NK-92 treated with Interleukin-12 subunit alpha and Interleukin-12 subunit beta, amount 100 ng/mL, for 24 hours (cell line): ENCODE data around the gene SPI1.

ENCODE experiments used
- DNase-seq: peaks from one replicate; lab custom pipeline; 2025; lab: John Stamatoyannopoulos, UW

The SPI1 gene

DNA sequence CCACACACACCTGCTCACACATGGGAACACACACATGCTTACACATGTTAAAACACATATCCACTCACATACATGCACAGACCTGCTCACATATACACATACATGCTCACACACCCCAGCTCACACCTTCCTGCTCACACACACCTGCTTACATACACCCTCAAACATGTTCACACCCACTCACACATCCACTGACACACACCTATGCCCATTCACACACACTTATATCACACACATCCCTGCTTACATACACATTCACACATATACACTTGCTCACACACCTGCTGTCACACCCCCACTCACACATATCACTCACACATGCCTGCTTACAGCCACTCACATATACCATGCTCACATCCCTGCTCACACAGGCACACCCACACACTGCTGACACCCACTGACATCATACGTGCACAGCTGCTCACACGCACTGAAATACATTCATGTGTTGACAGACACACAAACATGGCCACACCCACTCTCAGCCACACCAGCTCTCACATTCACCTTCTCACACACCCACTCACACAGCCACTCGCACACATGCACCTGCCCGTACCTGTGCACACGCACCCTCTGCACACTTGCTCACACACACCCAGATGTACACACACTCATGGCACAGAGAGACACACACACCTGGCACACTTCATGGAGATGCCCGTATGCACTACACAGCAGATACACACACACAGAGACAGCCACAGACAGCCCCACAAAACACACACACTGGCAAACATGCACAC is 20.2 kb downstream of the SPI1 start:
- no peak for DNase-seq

DNA sequence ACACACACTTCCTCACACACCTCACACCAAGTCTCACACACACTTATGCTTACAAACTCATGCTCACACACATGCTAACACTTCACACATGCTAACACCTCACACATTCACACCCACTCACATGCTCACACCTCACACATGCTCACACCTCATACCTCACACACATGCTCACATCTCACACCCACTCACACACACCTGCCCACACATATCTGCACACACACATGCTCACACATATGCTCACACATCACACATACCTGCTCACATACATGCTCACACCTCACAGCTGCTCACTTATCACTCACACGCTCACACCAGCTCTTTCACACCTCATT is 21.4 kb downstream of the SPI1 start:
- DNase-seq, result no peak

- DNase-seq, result no peak
These were observed 22.0 kb downstream of the SPI1 start for GRCh38 chr11:47356129-47356997.

- peak; percentile 20 for DNase-seq
These were observed 22.8 kb downstream of the SPI1 start for GRCh38 chr11:47355283-47356128.

- no peak for DNase-seq
These were observed 23.4 kb downstream of the SPI1 start for GRCh38 chr11:47354913-47355282.

DNA sequence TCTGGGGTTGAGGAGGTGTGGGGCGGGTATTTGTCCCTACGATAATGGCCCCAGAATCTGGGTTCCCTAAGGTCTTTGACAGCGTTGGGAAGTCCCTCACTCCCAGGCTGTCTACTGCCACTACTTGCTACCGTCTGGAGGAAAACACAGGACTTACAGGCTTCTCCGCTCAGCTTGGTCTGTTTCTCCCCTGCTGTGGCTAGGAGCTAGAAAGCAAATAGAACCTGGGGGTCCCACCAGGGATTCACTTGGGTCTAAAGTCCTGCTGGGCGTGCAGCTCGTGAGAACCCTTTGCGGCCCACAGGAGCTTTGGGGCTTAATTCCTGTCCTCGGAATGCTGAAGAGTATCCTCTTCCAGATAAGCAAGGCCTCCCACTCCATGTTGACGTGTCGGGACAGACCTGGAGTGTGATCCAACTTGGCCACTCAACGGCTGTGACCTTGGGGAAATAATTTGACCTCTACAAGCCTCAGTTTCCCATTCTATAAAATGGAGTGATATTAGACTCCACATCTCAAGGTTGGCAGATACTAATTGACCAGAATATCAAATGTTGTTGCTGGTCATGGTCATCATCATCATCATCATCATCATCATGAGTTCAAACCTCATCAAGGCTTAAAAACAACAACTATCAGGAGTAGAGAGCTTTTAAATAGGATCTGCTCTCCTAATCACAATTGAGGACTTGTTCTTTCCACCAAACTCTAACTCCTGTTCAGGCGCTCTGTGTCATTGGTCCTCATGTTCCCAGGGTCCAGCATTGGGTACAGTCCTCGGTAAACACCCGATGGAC is 24.2 kb downstream of the SPI1 start:
- no peak for DNase-seq

DNA sequence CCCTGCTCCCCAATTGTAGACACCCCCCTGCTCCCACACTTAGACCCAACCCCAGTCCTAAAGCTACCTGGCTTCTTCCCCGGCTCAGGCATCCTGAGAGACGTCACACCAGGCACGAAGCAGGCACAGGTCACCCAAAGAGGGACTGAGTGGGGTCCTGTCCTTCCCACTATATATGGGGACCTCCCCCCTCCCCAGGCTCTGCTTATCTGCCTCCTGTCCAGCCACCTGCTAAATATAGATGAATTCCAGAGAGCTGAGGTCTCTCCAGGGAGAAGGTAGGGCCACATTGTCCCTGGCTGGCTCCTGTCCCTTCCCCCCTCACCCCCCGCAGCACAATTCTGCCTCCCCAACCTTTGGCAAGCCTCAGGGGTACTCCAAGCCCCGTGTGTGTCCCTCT is 25.8 kb downstream of the SPI1 start, which contains the start of gene MYBPC3:
MYBPC3 (minus strand) TSS at position 147 of the 400 bp plus-strand sequence; CDS start at position 92, 55 bp downstream.
- DNase-seq, result no peak

- no peak for DNase-seq
These were observed 26.9 kb downstream of the SPI1 start for GRCh38 chr11:47351156-47352126.

DNA sequence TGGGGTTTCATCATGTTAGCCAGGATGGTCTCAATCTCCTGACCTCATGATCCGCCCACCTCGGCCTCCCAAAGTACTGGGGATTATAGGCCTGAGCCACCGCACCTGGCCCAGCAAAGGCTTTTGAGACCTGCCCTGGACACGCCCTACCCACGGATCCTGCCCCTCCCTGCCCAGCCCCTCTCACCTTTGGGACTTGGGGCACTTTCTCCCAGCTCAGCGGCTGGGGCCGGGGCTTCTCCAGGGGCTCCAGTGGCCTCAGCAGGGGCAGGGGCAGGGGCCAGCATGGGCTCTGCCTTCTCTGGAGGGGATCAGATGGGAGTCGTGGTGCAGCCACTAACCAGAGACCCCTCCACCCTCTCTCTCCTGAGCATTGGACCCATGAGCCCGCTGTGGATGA is 28.0 kb downstream of the SPI1 start:
- DNase-seq, result no peak

- no peak for DNase-seq
These were observed 28.7 kb downstream of the SPI1 start for GRCh38 chr11:47349521-47350095.

GRCh38 chr11:47348859-47349258 is 29.5 kb downstream of the SPI1 start:
- no peak for DNase-seq

DNA sequence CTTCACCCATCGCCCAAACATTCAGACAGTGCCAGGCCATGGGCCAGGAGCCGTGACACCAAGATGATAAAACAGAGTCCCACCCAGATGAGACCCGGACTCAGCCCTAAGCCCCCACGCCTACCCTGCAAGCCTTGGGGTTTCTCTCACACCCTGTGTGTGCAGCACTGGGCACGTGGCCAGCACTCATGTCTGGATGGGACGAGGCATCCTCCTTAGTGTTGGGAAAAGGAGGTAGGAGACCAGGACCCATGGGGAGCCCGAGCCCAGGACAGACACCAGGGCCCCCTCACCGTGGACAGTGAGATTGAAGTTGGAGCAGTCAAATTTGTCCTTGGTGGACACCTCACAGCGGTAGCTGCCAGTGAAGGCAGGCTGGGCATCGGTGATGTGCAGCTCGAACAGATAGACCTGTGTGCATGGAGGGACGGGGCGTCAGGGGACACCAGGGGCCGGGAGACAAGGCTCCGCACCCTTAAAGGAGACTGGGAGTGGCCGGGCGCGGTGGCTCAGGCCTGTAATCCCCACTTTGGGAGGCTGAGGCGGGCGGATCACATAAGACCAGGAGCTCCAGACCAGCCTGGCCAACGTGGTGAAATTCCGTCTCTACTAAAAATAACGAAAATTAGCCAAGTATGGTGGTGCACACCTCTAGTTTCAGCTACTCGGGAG is 30.1 kb downstream of the SPI1 start:
- no peak for DNase-seq

GRCh38 chr11:47347137-47347536 is 31.2 kb downstream of the SPI1 start:
- DNase-seq, result no peak

DNA sequence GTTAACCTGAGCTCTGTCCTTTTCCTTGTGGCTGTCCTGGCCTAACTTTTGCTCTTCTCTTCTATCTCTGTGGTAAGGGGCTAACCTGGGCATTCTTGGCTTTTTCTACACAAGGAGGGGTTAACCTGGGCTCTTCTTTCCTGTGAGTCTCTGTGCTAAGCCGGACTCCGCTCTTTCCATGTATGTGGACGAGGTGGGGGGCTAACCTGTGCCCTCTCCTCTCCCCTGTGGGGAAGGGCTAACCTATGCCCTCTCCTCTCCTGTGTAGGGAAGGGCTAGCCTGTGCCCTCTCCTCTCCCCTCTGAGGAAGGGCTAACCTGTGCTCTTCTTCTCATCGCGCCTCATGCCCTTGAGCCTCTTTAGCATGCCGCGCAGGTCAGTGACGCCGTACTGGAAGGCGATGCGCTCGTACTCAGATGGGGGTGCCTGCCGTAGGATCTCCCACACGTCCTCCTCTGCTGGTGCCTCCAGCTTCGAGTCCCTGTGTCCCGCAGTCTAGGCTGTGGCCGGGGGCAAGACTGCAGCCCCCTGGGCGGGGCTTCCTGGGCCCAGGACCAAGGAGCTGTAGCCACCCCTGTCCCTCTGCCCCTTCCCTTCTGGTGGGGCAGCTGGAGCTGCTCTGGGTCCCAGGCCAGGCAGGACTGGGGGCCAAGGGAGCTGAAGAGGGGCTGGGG is 32.3 kb downstream of the SPI1 start:
- no peak for DNase-seq

GRCh38 chr11:47342854-47343253 is 35.5 kb downstream of the SPI1 start:
- DNase-seq, result no peak

GRCh38 chr11:47342036-47342803 is 36.1 kb downstream of the SPI1 start:
- DNase-seq, result no peak

DNA sequence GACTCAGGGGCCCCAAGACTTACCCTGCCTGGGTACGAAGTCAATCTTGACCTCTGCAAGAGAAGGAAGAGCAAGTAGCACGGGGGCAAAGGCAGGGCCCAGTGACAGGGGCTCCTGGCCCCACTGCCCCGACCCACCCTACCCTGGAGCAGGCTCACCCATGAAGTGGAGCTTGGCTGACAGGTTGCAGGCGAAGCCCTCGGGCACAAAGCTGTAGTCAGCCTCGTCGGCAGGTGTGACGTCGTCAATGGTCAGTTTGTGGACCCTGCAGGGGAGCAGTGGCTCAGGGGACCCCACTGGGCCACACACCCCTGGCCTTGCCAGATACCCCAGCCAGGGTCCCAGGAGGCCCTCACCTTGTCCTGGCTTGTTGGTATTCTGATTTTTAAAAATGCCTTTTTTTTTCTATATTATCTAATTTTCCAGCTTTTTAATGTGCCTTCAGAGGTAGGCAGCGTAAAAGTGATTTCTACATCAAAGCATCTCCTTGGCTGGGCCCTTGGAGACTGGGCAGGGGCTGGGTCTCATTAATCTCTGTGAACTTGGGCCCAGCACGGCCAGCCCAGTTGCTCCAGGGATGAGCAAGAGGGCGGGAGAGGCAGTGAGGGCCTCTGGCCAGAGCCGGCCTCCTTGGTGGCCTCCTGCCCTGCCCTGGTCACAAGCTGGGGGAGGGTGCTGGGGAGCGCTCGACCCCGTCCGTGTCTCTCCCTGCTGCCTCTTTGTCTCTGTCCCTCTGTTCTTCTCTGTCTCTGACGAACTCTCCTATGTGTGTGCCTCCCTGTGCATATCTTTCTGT is 37.2 kb downstream of the SPI1 start:
- no peak for DNase-seq
